ENCODE measurements around the gene SNAPC2.
A peak's percentile ranks its signal among the peaks of the same experiment; 100 is the strongest.
"Not testable (repeated sequence)": the region's sequence is repeated elsewhere in the genome, so short reads cannot be mapped to it uniquely, and the experiment has no call there.

SNAPC2 gene

DNA sequence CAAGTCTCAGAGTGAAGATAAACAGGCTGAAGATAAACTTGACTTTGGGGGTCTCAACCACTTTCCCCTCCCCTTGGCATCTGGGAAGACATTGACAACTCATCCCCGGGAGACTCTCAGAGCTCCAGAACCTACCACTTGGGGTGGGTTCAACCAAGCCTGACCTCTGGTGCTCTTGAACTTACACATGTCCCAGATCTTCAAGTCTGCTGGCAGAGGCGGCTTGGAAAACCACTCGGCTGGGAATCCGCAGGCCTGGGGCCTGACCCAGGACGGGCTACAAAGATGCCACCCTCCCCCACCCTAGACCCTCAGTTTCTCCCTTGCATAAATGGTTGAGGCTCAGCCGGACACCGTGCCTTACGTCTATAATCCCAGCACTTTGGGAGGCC lies 31.3 kb upstream of the SNAPC2 start:
- DNase-seq = no peak

DNA sequence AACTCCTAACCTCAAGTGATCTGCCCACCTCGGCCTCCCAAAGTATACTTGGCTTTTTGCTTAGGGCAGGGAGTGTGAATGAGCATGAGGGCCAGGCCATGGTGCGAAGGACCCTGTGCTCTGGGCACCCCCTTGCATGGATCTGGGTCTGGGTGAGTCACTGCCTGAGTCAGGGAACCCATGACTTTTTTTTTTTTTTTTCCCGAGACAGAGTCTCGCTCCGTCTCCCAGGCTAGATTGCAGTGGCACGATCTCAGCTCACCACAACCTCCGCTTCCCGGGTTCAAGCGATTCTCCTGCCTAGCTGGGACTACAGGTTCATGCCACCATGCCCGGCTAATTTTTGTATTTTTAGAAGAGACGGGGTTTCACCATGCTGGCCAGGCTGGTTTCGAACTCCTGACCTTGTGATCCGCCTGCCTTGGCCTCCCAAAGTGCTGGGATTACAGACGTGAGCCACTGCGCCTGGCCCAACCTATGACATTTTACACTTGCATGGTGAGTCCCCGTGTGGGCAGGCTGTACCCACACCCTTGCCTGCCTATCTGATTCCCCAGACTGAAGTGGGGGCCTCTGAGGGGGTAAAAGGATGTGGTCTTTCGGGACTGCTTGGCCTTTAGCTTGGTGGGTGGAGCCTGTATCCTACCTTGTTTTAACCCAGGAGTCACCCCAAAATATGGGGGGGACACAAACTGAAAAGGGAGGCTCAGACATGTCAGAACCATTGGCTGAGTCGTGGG lies 26.6 kb upstream of the SNAPC2 start:
- DNase-seq = not testable (repeated sequence)

DNA sequence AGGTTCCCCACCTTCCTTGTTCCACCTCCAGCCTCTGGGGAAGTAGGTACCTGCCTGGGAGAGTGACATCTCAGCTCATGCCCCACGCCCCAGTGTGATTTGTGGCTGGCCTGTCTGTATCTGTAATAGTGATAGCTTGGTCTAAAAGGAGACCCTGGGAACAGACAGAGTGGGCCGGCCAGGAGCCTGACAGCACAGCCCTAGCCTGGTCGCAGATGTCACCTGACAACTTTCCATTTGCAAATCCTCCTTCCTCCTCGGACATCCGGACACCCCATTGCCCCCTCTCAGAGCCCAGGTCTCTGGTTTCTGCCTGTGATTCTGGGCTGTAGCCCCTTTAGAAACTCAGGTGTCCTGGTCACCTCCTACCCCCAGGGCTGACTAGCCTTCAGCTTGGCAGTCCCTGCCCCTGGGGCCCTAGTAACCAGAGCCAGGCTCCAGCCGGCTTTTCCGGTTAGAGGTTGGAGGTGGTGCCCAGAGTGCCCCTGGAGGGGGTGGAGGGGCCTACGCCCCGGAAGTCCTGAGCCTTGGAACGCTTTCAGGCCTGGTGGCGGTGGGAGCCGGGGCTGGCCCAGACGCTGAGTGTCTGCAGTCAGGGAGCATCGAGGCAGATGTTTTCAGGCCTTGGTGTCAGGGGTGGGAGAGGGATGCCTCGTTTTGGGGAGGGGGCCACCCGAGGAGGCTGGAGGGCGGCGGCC lies 25.4 kb upstream of the SNAPC2 start:
- no peak for DNase-seq

DNA sequence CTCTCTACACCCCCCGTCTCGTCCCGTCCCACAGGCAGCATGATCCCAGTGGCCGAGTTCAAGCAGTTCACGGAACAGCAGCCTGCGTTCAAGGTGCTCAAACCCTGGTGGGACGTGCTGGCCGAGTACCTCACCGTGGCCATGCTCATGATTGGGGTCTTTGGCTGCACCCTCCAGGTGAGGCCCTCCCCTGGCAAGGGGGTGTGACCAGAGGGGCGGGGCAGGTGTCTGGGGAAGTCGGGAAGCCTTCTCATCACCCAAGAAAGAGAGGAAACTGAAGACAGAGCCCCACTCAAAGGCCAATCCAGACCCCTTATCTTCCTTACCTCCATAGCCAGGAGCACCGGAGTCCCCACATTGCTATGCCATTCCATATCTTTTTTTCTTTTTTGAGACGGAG lies 24.6 kb upstream of the SNAPC2 start:
- no peak for DNase-seq

DNA sequence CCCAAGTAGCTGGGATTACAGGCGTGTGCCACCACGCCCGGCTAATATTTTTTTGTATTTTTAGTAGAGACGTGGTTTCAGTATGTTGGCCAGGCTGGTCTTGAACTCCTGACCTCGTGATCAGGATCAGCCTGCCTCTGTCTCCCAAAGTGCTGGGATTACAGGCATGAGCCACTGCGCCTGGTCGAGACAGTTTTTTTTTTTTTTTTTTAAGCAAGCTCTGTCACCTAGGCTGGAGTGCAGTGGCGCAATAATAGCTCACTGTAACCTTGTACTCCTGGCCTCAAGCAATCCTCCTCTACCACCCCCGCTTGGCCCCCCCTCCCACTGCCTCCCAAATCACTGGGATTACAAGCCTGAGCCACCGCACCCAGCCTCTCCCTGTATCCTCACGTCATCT lies 22.8 kb upstream of the SNAPC2 start:
- no peak for DNase-seq

DNA sequence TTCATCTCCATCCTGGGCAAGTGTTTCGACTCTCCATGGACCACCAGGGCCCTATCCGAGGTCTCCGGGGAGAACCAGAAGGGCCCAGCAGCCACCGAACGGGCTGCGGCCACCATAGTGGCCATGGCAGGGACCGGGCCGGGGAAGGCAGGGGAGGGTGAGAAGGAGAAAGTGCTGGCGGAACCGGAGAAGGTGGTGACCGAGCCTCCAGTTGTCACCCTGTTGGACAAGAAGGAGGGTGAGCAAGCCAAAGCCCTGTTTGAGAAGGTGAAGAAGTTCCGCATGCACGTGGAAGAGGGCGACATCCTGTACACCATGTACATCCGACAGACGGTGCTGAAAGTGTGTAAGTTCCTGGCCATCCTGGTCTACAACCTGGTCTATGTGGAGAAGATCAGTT lies 21.2 kb upstream of the SNAPC2 start:
- DNase-seq = no peak

DNA sequence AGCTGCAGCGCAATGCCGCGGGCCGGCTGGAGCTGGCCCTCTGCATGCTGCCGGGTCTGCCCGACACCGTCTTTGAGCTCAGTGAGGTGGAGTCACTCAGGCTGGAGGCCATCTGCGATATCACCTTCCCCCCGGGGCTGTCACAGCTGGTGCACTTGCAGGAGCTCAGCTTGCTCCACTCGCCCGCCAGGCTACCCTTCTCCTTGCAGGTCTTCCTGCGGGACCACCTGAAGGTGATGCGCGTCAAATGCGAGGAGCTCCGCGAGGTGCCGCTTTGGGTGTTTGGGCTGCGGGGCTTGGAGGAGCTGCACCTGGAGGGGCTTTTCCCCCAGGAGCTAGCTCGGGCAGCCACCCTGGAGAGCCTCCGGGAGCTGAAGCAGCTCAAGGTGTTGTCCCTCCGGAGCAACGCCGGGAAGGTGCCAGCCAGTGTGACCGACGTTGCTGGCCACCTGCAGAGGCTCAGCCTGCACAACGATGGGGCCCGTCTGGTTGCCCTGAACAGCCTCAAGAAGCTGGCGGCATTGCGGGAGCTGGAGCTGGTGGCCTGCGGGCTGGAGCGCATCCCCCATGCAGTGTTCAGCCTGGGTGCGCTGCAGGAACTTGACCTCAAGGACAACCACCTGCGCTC lies 20.3 kb upstream of the SNAPC2 start:
- no peak for DNase-seq

DNA sequence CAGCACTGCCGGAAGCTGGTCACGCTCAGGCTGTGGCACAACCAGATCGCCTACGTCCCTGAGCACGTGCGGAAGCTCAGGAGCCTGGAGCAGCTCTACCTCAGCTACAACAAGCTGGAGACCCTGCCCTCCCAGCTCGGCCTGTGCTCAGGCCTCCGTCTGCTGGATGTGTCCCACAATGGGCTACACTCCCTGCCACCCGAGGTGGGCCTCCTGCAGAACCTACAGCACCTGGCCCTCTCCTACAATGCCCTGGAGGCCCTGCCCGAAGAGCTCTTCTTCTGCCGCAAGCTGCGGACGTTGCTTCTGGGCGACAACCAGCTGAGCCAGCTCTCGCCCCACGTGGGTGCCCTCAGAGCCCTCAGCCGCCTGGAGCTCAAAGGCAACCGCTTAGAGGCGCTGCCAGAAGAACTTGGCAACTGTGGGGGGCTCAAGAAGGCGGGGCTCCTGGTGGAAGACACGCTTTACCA lies 19.7 kb upstream of the SNAPC2 start:
- no peak for DNase-seq

DNA sequence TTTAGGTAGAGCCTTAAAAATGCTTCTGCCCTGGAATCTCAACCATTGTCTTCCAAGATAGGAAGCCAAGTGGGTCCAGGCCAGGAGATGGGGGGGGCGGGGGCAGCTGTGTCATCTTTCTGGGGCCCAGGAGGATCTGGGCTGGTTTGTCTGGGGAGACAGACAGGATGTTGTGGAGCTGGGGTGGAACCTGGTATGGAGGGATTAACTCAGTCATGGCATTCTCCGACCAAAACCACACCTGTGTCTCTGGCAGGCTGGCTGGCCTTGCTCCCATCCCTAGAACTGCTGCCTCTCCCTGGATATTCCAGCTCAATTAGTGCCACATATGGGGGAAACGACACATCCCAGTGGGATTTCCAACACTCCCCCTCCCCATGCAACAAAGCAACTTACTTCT lies 19.2 kb upstream of the SNAPC2 start:
- no peak for DNase-seq

DNA sequence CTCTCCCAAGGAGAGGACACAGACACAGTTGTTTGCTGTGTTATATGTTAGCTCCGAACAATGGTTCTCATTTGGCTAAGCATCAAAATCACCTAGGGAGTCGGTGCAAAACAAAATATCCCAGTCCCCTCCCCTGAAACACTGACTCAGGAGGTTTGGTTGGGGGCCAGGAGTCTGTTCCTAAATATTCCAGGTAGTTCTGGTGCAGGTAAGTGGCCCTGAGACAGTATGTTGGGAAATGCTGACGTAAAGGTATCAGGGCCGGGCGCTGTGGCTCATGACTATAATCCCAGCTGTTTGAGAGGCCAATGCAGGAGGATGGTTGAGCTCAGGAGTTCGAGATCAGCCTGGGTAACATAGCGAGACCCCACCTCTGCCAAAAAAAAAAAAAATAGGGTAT lies 18.8 kb upstream of the SNAPC2 start:
- DNase-seq = no peak

DNA sequence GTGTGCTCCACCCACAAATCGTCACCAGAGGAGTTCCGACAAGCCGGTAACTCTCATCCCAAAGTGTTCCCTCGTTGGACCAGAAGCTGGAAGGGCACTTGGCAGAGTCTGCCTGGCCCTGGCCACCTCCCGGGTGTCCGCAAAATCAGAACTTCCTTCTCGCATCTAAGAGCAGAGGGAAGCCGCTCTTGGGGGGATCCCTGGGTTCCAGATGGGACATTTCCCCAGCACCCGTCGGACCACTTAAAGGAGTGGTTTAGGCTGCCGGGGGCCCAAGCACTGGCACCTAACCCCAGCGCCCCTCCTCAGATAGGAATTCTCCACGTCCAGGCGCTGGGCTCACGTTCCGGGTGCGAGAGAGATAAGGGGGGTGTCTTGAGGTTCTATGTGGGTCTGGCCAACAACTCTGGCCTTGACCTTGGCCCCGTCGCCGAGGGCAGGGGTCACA lies 17.3 kb upstream of the SNAPC2 start:
- DNase-seq = no peak

DNA sequence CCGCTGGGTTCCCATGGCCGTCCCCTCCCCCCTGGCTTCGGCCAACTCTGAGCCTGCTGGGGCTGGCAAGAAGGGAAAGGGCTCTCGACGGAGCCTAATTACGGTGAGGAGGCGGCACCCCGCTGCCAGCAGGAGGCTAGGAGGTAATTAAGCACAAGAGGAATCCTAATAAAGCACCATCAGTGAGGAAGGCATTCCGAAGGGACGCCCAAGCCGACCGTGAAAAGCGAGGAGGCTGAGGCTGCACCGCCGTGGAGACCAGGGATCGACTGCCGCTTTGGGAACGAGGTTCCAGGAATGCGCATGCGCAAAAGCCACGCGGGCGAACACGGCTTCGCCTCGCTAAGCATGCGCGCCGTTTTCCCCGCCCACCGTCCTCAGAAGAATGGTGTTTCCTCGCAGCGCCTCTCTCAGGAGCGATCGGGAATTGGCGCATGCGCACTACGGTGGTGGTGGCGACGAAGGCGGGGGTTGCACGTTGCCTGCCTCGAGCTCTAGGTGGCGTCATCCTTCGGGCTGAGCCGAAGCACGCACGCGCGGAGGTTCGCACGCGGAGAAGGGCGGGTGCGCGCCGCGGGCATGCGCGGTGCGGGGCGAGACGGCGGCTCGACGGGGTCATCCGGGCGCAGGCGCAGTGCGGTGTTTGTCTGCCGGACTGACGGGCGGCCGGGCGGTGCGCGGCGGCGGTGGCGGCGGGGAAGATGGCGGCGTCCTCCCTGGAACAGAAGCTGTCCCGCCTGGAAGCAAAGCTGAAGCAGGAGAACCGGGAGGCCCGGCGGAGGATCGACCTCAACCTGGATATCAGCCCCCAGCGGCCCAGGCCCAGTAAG lies 16.7 kb upstream of the SNAPC2 start, which contains the start of gene MAP2K7:
MAP2K7 (plus strand) TSS at position 634 of the 830 bp plus-strand sequence; CDS start at position 702, 68 bp downstream.
- peak; percentile 100 for DNase-seq

DNA sequence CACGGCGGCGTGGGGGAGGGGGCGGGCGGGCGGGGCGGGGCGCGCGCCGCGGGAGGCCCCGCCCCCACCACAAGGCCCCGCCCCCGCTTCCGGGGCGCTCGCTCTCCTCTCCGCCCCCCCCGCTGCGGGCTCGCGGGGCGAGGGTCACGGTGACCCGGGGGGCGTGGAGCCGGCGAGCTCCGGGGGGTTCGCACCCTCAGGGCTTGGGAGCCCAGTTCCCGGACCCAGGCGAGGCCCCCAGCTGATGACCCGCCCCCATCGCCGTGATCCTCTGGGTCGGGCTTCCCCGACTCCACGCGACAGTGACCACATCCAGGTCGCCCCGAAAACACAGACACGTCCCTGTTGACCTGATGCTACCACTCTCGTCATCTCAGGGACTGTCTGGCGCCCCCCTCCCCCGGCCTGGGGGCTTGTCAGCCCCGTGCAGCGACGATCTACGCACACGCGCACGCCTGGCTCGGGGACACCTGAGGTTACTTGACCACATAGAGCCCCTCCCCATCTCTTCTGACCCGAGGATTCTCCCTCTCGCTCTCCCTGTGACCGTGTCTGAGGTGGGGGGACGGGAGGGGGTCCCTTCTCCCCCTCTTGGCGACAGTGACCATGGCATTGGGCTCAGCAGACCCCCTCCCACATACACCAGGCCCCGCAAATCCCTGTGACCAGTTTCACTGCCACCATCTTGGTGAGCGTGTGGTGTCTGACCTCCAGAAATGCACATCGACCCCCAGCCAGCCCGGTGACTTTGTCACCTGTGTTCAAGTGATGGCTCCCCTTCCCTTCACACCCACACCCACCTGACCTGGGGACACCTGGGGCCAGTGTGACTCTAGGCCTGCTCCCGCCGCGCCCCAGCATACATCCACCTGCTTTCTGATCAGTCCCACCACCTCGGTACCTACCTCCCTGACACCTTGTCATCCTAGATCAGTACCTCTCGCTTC lies 15.8 kb upstream of the SNAPC2 start:
- DNase-seq = peak; percentile 89 to 90

DNA sequence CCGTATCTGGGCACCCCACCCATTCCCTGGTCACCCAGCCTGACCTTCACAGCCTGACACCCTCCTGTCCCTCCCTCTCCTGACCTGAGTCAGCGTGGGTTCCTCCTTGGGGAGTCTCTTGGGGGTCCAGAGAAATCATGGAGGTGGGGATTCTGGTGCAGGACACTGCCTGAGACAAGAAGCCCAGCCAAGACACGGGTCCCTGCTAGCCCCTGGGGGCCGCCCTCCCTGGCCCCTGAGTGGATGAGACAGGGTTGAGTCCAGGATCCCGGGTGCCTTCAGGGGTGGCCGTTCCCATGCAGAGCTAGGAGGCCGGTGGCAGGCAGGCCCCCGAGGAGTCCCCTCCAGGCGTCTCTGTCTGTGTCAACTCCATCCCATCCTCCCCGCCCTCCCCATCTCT lies 14.9 kb upstream of the SNAPC2 start:
- no peak for DNase-seq

DNA sequence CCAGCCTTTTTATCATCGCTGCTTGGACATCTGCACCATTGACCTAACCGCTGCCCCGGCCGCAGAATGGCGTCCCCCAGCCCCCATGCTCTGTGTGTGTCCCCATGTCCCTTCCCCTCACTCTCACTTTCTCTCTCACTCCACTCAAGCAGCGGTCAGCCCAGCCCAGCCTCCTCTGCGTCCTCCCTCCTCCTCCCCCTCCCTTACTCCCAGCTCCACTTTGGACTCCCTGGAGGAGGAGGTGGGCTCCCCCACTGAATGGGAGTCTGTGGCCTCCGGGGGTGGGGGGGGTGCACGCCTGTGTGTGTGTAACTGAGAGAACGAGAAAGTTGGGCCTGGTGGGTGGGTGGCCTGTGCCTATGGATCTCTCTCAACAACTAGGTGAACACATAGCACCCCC lies 14.3 kb upstream of the SNAPC2 start:
- DNase-seq = no peak

DNA sequence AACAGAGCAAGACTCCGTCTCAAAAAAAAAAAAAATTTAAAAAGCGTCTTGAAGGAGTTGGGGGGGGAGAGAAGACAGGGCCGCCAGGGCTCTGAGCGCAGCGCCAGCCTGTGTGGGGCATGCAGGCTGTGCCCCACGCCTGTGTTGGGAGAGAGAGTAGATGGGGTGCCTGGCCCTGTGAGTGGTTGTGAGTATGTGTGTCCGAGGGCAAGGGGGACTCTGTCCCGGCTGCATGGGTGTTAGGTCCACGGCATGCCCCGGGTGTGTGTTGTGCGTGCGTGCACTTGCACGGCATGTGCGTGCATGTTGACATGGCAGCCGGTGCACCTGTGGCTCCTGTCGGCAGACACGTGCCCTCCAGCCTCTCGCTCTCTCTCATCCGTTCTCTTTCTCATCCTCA lies 13.0 kb upstream of the SNAPC2 start:
- DNase-seq = no peak

DNA sequence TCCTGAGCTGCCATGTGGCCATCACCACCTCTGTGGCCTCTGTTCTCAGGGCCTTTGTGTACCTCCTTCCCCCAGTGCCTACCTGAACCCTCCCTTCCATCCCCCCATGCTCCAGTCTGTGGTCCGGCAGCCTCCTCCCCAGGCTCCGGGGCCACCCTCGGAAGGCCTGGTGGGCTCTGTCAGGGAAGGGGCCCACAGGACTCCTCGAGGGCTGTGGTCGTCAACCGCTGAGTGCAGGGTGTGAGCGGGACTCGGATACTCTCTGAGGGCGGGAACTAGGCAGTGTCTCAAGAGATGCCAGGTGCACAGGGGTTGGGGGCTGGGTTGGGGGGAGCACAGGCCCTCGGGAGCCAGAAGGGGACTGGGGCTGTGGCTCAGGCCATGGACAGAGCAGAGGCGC lies 12.6 kb upstream of the SNAPC2 start:
- DNase-seq = no peak

DNA sequence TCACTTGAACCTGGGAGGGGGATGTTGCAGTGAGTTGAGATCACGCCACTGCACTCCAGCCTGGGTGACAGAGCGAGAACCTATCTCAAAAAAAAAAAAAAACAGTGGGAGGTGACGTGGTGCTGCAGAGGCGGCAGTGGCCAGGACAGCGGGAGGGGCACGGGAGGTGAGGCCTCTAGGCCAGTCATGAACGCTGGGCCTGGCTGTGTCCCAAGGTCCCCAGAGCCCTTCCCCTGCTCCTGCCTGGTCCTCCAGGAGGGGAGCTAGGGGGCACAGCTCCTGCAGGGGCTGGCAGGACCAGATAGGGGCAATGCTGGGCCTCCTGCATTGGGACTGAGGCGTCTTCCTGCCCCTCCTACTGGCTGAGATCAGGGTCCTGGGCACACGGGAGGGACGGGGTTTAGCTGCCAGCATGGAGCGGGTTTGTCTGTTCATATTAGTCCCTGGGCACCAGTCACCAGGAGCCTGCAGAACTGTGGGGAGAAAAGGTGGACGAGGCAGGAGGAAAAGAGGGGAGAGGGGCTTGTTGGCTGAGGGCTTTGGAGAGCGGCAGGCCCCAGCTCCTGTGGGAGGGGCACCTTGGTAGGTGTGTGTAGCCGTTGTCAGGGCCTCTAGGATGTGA lies 11.9 kb upstream of the SNAPC2 start:
- no peak for DNase-seq

DNA sequence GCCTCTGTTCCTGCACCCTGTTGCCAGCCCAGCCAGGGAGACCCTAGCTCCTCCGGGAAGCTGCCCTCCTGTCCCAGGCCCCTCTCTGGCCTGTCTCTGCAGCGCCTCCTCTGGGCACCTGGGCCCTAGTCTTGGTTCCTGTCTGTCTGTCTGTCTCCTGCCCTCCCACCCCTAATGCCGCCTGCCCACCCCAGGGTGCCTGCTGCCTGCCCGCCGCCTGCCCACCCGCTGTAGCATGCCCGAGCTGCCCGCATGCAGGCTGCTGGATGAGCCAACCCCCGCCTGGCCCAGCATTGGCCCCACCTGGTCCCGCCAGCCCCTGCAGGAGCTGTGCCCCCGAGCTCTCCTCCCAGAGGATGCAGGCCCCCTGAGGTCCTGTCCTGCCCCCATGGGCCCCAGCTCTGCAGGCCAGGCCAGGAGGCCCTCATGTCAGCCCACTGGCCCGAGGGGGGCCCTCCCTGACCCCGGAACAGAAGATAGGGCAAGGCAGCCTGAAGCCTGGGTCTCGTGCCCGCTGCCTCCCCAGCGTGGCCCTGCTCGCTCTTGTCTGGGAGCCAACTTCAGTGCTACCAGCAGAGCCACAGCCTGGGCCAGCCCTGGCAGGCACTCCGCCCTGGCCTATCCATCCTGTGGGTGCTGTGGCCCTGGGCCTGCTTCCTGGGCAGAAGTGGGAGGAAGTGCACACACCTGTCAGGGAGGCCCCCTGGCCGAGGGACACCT lies 11.2 kb upstream of the SNAPC2 start:
- no peak for DNase-seq

DNA sequence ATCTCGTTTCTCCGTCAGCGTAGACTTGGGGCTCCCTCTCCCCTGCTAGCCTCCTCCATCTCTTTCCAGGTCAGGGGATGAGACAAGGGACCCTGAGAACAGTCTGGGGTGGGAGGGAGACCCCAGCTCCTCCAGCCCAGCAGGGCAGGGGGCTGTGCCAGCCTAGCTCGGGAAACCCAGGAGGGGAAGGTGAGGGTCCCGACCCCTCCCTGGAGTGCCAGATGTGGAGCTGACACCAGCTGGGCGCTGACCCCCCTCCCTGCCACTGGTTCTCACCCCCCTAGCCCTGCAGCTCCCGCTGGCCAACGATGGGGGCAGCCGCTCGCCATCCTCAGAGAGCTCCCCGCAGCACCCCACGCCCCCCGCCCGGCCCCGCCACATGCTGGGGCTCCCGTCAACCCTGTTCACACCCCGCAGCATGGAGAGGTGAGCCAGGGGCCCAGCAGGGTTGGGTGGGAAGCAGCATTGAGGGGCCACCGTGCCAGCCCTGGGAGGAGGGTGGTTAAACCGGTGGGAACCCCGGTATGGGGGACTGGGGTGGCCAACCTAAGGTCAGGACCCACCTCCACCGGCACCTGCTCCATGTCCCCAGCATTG lies 10.6 kb upstream of the SNAPC2 start:
- no peak for DNase-seq
